Skeletal muscle cell (primary cell): ENCODE results near the gene SMPD2.
A peak's percentile ranks its signal among the peaks of the same experiment; 100 is the strongest.

ENCODE experiments used
- DNase-seq: peaks from one replicate; pipeline ENCODE4 v3.0.0-alpha.2; 2010; ENCODE audit warnings: low read depth
- H3K4me3 ChIP-seq: 2 replicates; pipeline ENCODE4 v1.5.1; 2011; ENCODE audit warnings: low read depth, mild to moderate bottlenecking, control low read depth, low read length, moderate library complexity

Gene SMPD2

DNA sequence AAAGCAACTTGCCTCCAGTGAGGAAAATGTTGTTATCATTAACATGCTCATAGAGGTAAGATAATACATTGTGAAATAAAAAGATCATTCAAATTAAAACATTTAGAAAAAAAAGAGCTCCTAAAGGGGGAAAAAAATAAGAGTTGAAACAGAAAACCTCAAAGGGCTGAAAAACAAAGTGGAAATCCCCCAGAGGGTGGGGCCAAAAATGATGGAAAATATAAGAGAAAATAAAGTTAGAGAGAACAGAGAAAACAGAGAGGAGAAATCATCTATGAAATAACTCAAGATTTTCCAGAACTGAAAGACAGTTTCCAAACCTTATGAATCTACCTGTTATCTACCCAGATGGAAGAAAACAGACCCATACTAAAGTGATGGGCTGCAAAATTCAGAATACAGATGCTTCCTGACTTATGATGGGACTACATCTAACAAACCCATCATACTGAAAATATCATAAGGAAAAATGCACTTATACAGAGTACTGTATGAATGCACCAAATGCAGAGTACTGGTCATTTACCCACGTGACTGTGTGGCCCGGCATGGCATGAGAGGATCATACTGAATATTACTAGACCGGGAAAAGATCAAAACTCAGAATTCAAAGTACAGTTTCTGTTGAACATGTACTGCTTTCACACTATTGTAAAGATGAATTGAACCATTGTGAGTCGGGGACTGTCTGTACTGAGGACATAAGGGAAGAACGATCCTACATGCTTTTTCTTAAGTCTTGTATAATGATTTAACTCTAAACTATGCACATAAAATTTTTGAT lies 38.5 kb downstream of the SMPD2 start:
- H3K4me3 ChIP-seq, result no peak overlapping the region
- no peak for DNase-seq

DNA sequence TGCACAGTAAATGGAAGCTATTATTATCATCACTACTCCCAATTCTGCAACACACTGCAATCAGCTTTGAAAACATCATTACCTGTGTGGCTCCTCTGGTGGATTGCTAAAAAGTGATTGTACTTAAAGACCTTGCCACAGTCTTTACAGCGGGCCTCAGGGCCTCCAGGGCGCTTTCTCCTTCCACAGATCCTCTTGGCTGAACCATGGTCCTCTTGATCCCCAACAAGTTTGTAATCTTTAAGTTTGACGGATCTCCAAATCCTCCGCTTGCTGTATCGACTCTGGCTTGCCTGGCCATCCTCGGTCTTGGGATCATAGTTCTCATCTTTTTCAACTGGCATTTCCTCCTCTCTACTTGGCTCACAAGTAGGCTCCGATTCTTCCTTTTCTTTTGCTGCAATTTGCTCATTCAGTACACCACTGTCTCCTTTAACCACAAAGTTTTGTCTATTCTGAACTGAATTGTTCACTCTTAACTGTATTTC lies 40.5 kb downstream of the SMPD2 start:
- no peak overlapping the region for H3K4me3 ChIP-seq
- no peak for DNase-seq

DNA sequence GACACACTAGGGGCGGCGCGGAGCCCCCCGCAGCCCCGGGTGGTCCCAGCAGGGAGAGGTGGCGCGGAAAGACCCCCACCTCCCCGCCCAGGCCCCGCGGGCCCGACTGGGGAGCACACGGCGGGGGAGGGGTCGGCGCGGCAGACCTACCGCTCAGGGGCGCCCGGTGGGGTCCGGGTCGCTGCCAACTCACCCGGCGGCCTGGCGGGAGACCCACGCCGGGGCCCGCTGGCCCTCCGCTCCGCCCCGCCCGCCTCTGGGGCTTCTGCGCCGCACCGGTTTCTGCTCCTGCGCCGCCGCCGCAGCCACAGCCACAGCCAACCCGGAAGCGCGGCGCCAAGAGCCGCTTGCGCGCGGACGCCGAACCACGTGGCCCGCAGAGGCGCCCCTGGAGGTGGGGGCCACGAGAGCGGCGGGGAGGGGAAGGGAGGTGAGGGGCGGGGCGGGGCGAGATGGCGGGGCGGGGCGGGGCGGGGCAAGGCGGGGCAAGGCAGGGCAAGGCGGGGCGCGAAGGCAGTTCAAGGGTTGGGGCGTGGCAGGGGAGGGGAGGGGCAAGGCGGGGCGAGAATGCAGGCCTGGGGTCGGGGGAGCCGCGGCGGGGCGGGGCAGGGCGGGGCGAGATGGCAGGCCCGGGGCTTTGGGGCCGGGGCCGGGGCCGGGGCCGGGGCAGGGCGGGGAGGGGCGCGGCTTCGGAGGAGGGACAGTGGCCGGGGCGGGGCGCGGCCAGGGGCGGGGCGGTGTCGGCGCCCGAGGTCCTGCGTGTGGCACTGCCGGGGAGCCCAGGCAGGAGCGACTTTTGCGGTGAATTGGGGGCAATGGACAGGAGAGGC lies 42.6 kb downstream of the SMPD2 start, which contains the start of gene ZBTB24:
ZBTB24 (minus strand) TSS at position 315 of the 830 bp plus-strand sequence. CDS start 1,193 bp downstream, outside the sequence.
- H3K4me3 ChIP-seq, result peak within 1 kb of the TSS; percentile 90
- peak; percentile 67 for DNase-seq

DNA sequence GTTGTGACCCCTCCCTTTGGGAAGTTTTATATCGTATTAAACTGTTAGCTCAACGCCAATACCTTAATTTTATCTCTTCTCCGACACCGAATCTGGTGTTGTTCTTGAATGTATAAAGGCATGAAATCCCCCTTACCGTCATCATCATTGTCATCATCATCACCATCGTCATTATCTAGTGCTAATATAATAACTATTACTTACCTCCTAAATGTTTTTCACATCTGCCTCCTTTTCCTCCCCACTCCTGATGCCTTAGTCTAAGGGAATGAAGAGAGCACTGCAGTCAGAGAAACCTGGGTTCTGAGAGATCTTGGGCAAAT lies 43.2 kb downstream of the SMPD2 start:
- DNase-seq, result no peak
- H3K4me3 ChIP-seq, result peak overlapping the region; percentile 55

DNA sequence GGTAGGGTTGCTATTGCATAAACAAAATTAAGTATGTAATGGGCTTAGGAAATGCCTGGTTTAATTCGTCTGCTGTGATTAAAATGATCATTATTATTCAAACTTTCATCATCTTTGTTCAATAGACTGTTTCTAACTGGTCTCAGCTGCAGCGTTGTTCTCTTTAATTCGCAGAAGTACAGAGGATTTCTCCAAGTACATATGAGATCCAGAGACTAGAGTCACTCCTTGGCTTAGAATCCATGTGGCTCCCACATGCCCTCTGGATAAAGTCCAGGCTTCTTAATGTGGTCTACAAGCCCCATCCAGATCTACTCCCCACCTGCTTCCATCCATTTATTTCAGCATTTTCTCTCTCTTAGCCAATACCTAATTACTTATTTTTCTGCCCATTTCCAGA lies 43.6 kb downstream of the SMPD2 start:
- DNase-seq, result no peak
- H3K4me3 ChIP-seq, result peak overlapping the region; percentile 55

DNA sequence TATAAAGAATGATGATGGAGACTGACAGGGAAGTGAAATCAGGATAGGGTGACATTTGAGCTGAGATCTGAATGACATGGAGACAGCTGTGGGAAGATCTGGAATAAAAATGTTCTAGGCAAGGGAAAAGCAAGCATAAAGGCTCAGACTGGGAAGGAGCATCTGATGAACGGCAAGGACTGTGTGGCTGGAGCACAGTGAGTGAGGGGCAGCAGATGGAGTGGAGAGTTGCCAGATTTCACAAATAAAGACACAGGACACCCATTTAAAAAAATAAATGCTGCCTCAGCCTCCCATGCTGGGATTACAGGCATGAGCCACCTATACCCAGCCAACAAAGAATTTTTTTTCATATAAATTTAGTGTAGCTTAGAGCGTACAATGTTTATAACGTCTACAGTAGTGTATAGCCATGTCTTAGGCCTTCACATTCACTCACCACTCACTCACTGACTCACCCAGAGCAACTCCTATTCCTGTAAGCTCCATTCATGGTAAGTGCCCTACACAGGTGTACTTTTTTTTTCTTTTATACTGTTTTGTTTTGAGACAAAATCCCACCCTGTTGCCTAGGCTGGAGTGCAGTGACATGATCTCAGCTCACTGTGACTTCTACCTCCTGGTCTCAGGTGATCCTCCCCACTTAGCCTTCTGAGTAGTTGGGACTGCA lies 44.9 kb downstream of the SMPD2 start:
- no peak overlapping the region for H3K4me3 ChIP-seq
- DNase-seq, result no peak

DNA sequence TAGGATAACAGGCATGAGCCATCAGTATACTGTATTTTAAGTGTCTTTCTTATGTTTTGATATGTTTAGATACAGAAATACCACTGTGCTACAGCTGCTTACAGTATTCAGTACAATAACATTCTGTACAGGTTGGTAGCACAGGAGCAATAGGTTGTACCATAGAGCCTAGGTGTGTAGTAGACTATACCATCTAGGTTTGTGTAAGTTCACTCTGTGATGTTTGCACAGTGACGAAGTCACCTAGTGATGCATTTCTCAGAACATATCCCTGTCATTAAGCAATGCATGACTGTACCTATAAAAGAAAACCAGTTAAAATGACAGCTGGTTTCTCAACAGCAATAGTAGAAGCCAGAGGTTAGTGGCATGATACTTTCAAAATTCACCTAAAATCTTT lies 45.5 kb downstream of the SMPD2 start:
- no peak overlapping the region for H3K4me3 ChIP-seq
- DNase-seq, result no peak

DNA sequence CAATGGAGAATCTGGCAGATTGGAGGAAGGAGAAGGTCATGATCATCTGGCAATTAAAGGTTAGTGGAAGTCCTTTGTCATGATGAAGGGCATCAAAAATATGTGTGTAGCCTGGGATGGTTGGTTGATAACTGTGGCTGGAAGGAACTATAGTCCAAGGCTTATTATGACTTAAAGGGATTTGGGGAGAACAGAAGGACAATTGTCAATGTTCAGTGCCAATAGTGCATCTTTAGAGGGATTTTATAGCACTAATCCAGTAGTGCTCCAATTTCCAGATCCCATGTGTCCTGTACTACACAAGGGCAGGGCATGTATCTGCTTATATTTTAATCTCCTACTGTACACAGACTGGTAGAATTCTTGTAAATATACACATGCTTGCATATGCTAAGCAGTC lies 47.5 kb downstream of the SMPD2 start:
- H3K4me3 ChIP-seq, result no peak overlapping the region
- DNase-seq, result no peak

DNA sequence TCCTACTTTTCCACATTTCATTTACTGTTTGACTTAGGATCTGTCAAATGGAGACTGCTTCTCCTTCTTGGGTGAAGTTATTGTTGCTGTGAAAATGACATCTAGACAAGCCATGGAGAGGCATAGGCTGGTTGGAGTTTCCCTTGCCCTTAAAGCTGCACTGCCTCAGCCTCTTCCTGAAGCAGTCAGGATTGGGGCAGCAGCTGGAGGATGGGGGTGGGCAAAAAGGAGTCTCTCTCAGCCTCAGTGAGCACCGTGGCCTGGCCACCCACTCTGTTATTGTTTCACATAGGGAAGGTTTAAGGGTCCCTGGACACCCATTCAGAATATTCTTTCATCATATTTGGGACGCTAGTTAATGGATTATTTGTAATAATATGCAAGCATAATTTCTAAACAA lies 50.2 kb downstream of the SMPD2 start:
- DNase-seq, result no peak
- no peak overlapping the region for H3K4me3 ChIP-seq

DNA sequence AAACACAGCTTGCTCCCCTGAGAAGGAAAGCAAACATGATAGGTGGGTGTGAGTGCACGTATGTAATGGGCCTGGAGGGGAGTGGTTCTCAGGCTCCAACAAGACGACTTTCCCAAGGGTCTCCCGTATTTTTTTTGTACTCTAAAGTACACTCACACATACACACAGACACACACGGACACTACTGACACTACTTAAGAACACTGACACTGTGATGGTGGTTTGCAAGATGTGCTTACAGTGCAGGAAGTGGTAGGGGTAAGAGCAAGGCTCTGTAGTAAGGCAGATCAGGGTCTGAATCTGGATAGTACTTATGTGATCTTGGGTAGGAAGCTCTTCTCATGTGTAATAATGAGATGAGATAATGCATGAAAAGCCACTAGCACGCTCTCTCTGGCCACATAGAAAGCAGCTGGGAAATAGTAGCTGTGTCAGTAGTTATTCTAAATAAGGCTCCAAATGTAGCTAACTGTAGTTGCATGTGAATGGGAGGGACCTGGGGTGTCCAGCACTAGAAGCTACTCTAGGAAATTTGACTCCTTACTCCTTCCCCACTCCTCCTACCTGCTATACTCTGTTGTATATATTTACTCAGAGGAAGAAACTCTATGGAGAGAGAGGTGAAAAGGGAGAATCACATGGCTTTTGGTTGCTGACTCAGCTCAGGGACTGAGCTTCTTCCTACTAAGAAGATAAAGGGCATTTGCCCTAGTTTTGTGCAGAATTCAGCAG lies 50.8 kb downstream of the SMPD2 start:
- H3K4me3 ChIP-seq, result no peak overlapping the region
- no peak for DNase-seq
